T-helper 2 cell (primary cell): ENCODE measurements around the gene RGS12.
A peak's percentile ranks its signal among the peaks of the same experiment; 100 is the strongest.

Source experiments
- DNase-seq, 5 experiments: peaks; one replicate each; pipeline versions ENCODE4 v3.0.0 to v3.0.0-alpha.2; 2012 to 2022

Gene RGS12

DNA sequence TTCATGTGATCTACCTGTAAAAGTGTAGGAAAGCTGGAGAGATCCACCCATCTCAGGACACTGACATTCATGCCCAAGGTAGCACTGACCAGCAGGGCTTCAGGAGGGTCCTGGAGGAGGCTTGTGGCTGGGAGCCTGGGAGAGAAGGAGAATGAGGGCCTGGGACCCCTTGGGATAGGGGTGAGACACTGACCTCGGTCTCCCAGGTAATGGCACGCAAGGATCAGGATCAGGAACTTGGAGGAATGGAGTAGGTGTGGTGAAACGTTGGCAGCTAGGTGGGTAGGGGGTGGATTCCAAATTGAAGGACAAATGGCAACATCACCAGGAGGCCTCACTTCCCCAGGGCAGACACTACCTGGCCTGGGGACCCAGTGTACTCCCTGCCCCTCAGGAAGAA, 12.4 kb upstream of the RGS12 start:
- no peak for DNase-seq

- no peak for DNase-seq
Observed at GRCh38 chr4:3283483-3283882, 9.3 kb upstream of the RGS12 start.

DNA sequence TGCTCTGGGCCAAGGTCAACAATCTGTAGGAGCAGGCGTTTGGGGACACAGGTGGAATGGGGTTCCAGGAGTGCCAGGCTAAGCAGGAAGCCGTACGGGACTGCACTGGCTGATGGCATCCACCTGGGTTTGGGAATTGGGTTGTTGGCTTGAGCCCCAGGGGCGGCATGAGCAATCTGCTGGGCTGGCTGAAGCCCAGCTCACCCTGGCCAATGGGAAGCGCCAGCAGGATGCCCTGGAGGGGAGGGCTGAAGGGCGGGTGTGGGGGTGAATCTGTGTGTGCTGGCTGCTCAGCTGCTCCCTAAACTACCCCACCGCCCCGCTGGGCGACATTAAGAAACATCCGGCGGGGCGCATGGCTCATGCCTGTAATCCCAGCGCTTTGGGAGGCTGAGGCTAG, 8.9 kb upstream of the RGS12 start:
- DNase-seq, result no peak

DNA sequence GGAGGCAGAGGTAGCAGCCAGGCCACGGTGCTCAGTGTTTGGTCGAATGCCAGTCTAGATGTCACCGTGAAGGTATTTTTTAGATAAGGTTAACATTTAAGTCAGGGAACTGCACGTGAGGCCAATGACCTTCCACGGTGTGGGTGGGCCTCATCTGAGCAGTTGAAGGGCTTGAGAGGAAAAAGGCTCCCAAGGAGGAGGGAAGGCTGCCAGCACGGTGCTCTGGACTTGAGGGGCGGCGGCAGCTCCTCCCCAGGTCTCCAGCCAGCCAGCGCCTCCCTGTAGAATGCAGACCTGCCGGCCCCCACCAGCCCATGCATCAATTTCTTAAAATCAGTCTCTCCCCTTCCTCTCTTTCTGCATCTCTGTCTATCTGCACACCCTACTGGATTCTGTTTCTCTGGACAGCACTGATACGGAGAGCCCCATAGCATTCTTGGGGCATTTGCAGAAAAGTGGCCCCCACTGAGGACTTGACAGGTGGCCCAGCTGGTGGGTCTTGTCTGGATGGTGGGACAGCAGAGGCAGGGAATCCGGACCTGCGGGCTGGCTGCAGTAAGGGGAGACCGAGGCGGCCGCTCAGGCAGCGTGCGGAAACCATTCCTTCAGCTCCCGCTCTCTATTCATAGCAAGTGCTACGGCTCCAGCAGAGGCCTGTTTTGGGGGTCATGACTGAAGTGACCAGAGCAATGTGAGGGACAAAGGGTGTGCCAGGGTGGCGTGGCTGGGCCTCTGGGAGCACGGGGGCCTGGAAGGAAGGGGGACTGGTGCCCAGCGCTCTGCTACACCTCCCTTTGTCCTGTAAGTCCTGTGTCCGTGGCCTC, 7.9 kb upstream of the RGS12 start:
- DNase-seq, result no peak

GRCh38 chr4:3285558-3286334, 7.1 kb upstream of the RGS12 start:
- no peak for DNase-seq

DNA sequence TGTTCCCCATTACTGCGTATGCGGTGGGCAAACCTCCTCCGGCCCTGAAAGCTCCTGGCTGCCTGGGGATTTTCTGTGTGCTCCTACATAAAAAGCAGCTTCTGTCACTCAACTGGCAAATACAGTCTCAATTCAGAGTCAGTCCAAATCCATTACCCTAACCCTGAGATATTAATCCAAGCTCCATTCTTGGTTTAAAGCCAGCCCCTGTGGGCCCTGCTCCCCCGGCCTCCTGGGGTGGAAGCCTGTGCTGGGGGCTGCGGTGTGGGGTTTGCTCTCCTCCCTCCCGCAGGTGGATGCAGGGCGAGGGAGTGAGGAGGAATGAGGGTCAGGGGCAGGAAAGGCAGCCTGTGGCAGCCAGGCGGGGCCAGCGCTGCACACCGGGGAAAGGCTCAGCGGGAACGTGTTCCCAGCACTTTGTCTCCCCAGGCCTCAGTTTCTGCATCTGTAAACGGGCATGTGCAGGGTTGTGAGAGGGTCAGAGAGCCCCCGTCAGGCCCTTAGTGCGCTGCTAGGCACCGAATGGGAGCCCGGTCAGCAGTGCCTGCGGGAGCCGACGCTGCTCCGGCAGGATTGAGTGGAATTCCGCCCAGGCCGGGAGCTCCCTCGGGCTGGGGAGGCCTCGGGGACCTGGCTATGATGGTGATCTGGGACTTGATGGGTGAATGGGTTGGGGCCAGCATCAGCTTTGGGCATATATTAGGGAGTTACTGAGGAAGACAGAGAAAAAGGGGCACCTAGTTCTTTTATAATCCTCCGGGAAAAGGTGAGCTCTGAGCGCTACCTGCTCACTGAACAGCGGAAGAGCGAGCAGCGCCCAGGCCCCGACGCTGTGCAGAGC, 6.3 kb upstream of the RGS12 start:
- DNase-seq, result no peak

GRCh38 chr4:3287271-3287971, 5.4 kb upstream of the RGS12 start:
- no peak for DNase-seq

DNA sequence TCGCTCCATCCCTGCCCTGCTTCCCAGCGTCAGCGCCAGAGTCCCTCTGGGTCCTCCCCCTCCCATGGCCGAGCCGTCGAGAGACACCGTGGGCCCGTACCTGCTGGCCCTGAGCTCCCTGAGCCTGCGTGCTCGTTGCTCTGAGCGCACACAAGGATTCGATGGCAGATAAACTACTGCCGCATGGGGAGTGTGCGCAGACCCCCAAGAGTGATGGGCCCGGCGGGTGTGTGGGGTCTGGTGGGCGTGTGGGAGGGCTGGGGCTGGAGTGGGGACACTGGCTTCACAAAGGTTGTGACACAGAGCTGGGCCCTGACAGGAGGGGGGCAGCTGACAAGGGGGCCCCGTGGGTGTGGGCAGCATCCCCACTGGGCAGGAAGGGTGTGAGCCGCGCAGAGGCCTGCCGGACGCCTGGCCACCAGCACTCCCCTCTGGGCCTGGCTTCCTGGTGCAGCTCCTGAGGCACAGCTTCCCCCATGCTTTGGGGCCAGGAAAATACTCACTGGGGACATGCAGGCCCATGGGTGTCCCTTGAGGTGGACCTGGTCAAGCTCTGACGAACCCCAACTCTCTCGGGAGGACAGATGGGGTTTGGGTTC, 4.8 kb upstream of the RGS12 start:
- no peak for DNase-seq

DNA sequence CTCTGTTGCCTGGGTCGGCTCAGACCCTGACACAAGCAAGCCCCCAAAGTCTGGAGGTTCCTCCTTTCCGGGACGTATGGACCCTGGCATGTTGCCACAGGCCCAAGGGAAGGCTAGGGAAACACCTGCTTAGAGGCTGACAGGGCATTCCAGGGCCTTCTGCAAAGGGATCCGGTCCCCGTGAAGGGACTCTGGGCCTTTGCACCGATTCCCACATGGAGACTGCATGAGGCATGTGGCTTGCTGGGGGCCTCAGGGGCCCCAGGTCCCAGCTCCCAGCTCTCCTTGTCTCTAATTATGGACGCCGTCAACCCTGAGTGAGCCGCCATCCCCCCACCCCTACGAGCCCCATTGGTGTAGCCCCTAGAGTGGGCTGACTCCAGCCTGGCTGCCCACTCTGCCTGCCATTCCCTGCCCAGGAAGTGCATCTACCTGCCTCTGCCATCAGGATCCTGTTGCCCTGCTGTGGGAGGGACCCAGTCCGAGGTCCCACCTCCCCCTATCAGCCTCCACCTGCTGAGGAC, 4.2 kb upstream of the RGS12 start:
- no peak for DNase-seq

DNA sequence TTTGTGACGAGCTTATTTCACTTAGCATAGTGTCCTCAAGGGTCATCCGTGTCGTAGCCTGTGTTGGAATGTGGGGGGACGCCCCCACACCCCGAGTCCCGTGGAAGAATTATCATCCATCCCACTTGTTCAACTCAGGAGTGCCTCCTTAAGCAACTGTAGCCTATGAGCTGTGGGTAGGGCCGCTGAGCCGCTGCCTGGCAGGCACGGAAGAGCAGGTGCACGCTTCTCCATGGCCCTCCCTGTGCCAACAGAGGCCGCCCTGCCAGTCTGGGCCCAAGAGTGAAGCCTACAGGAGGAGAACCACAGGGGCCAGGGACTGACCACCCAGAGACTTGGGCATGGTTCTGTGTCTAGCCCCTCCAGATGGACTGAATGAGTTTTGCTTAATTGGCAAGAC, 2.3 kb upstream of the RGS12 start:
- no peak for DNase-seq

- no peak for DNase-seq
Observed at GRCh38 chr4:3290889-3291321, 1.9 kb upstream of the RGS12 start.

DNA sequence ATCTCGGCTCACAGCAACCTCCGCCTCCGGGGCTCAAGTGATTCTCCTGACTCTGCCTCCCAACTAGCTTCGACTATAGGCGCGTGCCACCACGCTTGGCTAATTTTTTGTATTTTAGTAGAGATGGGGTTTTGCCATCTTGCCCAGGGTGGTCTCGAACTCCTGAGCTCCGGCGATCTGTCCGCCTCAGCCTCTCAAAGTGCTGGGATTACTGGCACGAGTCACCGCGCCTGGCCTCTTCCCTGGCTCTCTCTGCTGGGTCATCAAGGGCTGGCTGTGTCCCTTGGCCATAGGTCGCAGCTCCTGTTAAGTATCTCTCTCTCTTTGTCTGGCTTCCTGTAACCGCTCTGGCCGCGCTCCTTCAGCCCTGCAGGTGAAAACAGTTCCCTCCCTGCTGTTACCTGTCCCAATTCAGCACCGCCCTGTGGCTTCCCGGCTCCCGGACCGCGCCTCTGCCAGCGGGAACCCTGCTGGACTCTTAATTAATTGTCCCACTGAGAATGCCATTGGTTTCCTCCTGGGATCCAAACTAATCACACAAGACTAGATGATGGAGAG, 1.3 kb upstream of the RGS12 start:
- no peak for DNase-seq

DNA sequence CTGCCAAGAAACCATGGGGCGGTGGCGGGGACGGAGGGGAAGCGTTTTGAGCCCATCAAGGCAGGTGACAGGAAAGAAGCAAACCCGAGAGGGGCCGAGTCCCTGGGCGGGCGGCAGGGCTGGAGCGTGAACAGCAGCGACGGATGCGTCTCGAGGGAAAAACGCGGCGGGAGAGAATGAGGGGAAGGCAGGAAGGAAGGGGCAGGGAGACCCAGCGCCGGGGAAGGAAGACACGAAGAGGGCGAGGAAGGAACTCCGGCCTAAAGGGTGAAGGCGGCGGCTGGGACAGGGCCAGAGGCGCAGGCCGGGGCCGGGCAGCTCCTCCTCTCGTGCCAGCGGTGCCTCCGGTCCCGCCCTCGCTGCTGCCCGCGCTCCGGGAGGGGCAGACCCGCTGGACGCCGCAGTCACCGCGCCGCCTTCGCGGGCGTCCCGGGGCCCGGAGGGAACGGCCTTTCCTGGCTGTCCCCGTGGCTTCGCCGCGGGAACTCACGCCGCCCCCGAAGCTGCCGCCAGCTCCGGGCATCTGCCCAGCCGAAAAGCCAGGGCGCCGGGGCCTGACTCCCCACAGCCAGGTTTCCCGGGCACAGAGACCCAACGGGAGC, 751 bp upstream of the RGS12 start:
- DNase-seq, result peak in 1 of 5 experiments; percentile 17

DNA sequence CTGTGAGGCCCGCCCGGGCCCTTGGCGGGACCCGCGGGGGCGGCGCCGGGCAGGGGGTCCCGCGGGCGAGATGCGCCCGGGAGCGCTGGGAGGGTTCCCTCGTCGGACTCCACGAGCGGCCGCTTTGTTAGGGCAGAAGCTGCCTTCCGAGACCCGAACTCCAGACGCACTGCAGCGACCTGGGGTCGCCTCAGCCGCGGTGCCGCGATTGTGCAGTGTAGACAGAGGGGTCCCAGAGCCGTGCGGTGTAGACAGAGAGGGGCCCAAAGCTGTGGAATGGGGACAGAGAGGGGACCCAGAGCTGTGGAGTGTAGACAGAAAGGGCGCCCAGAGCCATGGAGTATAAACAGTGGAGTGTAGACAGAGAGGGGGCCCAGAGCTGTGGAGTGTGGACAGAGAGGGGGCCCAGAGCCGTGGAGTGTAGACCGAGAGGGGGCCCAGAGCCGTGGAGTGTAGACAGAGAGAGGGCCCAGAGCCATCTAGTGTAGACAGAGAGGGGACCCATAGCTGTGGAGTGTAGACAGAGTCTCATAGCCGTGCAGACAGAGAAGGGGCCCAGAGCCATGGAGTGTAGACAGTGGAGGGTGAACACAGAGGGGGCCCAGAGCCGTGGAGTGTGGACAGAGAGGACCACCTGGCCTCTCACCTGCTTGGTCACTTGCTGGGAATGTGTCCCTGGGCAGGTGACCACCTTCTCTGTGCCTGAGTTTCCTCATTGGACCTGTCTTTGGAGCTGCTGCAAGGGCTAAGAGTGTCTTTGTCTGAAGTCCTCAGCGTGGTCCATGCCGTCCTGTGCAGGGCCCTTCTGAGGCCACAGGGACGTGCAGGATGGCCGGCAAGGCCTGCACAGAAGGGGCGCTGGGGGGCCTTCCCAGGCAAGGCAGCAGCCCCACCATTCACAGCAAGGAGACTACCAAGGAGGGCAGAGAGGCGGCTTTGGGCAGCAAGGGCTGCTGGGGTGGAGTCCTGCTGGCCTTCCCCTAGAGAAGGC, 875 bp downstream of the RGS12 start:
- no peak for DNase-seq

GRCh38 chr4:3294401-3295241, 1.8 kb downstream of the RGS12 start:
- no peak for DNase-seq

GRCh38 chr4:3295837-3296624, 3.2 kb downstream of the RGS12 start:
- no peak for DNase-seq

GRCh38 chr4:3296651-3297050, 3.8 kb downstream of the RGS12 start:
- no peak for DNase-seq
